Fibroblast of lung (primary cell): ENCODE results near the gene ARHGAP6.

Experiments used
- CTCF ChIP-seq, 2 donors: IDR thresholded peaks in 1 of 2; conservative IDR thresholded peaks in 1 of 2; 1 replicate in 1 of 2; 2 replicates in 1 of 2; pipeline ENCODE4 v1.5.1; 2011 to 2012; ENCODE audit warnings: low read length in 2 of 2, control low read depth in 1 of 2, inconsistent platforms in 1 of 2, low read depth in 1 of 2, mild to moderate bottlenecking in 1 of 2
- EZH2 ChIP-seq: IDR thresholded peaks from 2 replicates; pipeline ENCODE4 v1.5.1; 2012; ENCODE audit warnings: low read length, control low read depth, mild to moderate bottlenecking; ENCODE audit errors: missing control alignments

GRCh38 chrX:11125060-11125459 is 540.7 kb downstream of the ARHGAP6 start:
- TF ChIP-seq CTCF (conservative IDR thresholded peaks at IDR 0.05 in 1 of 2, IDR thresholded peaks at IDR 0.05 in 1 of 2; ENCODE audit: low read depth in 1 of 2, low read length in 2 of 2) (no peak), EZH2 (no peak)
